GM19463 (cell line): Measurements from ENCODE around the gene SNRNP48.

ENCODE experiments used
- ATAC-seq: cut with Tn5 transposase; IDR thresholded peaks from one replicate; pipeline ENCODE4 v1.9.1; 2021; ENCODE audit warnings: mild to moderate bottlenecking, moderate library complexity; ENCODE audit not compliant: unreplicated experiment

The SNRNP48 gene

DNA sequence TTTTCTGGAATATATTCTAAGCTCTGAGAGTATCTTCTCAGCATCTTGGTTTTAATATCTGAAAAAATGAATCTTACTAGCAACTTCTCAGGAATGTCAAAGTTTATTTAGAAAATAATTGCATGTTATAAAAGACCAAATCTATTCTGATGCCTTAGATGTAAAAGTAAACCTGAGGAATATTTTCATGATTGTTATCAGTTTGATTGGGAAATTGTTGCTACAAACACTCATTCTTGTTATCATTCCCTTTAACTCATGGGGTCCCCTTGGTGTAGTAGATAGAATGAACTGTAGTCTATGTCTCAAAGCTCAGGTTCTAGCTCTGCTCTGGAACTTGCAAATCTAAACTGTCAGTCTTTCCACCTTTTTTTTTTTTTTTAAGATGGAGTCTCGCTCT, 50.0 kb downstream of the SNRNP48 start:
- ATAC-seq = no peak

- ATAC-seq = no peak
These were observed 50.9 kb downstream of the SNRNP48 start for GRCh38 chr6:7640607-7641577.

- ATAC-seq = no peak
These were observed 52.8 kb downstream of the SNRNP48 start for GRCh38 chr6:7642791-7643190.

DNA sequence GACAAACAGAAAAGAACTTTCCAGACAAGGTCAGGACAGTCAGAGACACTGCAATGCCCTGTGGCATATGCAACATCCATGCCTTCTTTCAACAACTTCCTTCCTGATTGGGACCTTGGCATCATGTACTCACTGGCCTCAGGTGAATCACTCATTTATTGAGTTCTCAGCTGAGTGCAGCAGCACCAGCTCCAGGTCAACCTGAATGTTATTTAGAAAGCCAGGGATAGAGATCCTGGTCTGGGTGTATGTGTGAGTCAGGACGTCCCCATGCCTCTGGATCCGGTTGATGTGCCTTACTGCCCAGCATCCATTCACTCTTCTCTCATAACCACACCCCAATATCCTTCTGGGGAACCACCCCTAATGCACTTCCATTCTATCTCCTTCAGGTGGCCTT, 54.4 kb downstream of the SNRNP48 start:
- no peak for ATAC-seq

GRCh38 chr6:7646394-7646793, 56.4 kb downstream of the SNRNP48 start:
- no peak for ATAC-seq

DNA sequence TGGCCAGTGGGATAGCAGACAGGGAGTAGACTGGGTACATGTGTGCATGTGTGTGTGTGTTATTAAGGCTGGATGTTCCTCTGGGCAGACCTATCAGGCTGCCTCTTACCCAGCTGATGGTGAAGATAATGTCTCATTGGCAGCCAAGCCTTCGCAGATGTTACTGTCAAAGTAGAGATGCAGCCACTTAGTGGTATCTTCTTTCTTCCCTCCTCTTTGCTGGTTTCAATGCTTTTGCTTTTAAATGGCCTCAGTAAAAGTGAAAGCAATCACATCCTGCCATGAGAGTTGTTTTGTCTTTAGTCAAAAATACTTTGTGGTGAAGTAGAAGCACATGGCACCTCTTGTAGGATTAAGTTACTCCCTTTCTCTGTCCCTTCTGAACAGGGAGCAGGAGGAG, 57.5 kb downstream of the SNRNP48 start:
- ATAC-seq = peak; percentile 51

- ATAC-seq = no peak
These were observed 59.2 kb downstream of the SNRNP48 start for GRCh38 chr6:7649037-7649810.

- ATAC-seq = no peak
These were observed 60.9 kb downstream of the SNRNP48 start for GRCh38 chr6:7650878-7651277.

- ATAC-seq = no peak
These were observed 63.0 kb downstream of the SNRNP48 start for GRCh38 chr6:7652957-7653356.

DNA sequence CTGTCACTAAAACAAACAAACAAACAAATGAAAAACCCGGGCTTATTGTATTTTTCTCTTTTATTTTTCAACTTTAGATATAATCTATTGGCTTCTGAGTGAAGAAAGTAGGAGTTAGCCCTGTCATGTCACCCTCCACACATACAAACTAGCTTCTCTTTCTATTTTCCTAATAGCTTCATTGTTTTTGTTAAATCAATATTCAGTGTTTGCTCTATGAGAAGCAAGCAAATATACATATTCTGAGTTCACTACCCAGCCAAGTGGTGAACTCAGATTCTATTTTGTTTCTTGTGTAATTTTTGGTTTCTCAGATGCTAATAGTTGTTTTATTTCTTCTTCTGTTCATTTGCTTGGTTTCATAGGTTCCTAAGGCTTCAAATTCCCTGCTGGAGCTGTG, 66.4 kb downstream of the SNRNP48 start:
- ATAC-seq = no peak

DNA sequence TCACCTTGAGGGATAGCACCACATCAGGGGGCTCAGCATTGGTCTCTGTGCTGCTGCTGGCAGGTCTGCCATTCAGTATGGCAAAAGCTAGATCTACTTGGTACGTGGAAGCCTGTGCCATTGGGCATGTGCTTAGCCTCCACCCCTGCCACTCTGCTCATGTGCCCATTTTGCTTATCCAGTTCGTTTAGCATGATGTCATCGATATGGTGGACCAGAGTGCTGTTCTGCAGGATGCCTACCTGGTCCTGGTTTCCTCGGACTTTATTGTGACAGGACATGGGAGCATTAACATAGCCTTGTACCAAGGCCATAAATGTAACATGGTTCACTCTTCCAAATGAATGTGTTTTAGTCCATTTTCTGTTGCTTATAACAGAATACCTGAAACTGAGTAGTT, 68.5 kb downstream of the SNRNP48 start:
- no peak for ATAC-seq

DNA sequence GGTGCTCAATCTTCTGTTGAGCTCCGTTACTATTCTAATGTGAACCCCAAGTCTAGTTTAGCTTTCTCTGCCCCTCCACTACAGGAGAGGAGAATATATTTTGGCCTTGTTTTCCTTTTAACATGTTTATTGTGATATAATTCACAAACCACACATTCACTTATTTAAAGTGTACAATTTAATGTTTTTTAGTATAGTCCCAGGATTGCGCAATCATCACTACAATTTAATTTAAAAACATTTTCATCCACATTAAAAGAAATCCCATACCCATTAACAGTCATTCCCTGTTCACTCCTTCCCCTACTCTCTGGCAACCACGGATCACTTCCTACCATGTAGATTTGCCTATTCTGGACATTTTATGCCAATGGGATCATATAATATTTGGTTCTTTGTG, 71.4 kb downstream of the SNRNP48 start:
- no peak for ATAC-seq
